Activated naive CD4-positive, alpha-beta T cell treated with anti-CD3 and anti-CD28 coated beads, Interleukin-2, amount 50 U/mL, for 16 hours (primary cell): Measurements from ENCODE around the gene LZTS2.
"Not testable (repeated sequence)": the region's sequence is repeated elsewhere in the genome, so short reads cannot be mapped to it uniquely, and the experiment has no call there.

Experiments used
- DNase-seq: peaks from one replicate; pipeline ENCODE4 v3.0.0-alpha.2; 2020

Gene LZTS2

DNA sequence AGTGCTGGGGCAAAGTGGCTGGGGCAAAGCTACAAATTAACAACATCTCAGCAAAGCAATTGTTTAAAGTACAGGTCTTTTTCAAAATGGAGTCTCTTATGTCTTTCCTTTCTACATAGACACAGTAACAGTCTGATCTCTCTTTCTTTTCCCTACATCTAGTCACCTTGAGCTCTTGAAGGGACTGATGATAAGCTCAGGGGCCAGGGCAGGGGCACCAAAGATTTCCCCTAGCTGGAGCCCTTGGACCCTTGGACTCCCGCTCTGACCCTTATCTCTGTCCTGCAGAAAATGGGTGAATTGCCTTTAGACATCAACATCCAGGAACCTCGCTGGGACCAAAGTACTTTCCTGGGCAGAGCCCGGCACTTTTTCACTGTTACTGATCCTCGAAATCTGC lies 34.8 kb downstream of the LZTS2 start:
- not testable (repeated sequence) for DNase-seq

DNA sequence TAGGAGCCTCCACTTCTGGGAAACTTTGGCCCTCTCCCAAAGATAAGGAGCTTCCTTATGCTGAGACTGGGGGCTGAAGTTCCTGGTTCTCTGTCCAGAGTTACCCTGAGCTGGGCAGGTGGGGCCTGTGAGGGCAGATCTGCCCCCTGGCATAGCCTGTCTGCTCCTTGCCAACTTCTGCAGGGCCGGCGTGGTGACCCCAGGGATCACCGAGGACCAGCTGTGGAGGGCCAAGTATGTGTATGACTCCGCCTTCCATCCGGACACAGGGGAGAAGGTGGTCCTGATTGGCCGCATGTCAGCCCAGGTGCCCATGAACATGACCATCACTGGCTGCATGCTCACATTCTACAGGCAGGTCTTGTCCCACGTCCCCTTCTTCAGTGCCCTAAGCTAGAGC lies 35.7 kb downstream of the LZTS2 start:
- no peak for DNase-seq

DNA sequence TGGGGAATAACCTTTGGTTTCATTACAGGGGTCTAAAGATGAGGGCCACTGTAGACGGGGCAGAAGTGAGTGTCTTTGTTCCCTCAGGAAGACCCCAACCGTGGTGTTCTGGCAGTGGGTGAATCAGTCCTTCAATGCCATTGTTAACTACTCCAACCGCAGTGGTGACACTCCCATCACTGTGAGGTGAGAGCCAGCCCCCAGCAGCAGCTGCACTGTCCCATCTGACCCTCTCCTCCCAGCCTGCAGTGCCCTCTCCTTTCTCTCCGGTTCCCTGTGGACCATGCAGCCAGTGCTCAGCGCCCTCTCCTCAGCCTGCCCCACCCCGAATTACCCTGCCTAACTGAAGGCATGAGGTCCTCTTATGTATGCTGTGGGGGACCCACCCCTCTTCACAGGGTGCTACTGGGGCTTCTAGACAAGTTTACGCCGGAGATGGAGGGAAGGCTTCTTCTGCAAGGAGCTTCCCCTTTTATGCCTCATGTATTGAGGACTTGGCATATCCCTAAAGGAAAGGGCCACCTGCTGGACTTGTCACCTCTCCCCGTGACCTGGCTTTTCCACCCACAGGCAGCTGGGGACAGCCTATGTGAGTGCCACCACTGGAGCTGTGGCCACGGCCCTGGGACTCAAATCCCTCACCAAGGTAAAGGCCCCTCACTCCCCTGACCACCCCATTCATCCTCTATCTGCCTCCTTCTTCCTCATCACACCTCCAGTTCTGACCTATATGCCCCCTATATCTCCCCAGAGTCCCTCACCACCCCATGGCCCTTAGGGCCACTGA lies 36.5 kb downstream of the LZTS2 start:
- no peak for DNase-seq

DNA sequence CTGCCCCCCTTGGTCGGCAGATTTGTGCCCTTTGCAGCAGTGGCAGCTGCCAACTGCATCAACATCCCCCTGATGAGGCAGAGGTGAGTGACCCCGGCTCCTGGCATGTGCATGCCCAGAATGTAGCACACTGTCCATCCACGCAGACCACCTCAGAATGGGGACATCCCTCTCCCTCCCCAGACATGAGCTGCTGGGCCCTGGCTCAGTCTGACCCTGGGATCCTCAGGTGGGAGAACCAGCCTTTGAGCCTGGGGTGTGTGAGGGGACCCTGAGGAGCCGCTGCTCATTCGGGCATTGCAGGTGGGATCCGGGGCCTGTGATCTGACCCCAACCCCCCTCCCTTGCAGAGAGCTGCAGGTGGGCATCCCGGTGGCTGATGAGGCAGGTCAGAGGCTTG lies 37.1 kb downstream of the LZTS2 start:
- no peak for DNase-seq

DNA sequence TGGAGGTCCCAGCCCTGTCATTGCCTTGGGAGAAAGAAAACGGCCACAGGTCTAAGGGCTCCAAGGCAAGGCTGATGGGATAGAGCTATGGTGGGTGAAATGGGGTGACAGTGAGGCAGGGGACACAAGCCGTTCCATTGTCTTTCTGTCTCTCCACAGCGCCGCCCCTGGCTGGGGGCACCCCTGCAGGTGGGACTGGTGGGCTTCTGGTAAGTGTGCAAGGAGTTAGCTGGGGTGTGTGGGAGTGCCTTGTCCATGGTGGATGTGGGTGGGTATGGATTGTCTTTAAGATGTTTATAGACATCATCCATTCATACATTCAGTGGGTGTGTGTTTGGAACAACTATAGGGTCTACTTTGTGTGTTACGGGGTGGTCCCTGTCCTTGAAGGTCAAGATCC lies 38.9 kb downstream of the LZTS2 start:
- DNase-seq, result no peak

DNA sequence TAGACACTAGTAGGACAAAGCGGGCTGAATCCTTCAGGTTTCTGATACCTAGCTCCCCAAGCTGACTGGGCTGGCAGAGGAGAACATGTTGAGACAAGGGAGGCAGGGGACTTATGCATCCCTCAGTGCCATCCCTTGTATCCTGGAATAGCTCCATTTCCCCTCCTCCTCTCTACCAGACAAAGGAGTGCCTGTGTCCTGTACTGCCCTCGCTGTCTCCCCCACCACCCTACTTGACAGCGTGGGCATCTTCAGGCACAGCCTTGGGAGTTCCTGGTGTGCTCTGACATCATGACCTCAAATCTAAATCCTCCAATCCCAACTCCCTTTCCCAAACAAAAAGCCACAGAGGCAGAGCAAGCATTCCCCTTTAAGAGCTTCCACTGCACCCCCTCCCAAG lies 40.5 kb downstream of the LZTS2 start:
- DNase-seq, result no peak

DNA sequence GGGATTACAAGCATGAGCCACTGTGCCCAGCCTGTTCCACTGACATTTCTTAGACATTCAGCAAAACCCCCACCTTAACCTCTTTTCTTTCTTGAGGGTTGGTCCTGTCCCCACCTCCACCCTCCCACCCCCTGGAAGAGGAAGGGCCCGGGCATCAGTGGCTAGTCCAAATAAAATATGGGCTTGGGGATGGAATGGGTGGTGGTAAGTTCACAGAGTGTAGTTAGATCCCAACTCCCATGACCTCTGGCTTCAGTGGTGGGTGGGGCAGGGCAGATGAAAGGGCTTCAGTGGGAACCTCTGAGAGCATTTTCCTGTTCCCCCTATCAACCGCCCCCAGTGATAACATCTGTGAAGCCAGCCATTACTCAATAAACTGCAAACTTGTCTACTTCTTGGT lies 41.2 kb downstream of the LZTS2 start:
- no peak for DNase-seq

DNA sequence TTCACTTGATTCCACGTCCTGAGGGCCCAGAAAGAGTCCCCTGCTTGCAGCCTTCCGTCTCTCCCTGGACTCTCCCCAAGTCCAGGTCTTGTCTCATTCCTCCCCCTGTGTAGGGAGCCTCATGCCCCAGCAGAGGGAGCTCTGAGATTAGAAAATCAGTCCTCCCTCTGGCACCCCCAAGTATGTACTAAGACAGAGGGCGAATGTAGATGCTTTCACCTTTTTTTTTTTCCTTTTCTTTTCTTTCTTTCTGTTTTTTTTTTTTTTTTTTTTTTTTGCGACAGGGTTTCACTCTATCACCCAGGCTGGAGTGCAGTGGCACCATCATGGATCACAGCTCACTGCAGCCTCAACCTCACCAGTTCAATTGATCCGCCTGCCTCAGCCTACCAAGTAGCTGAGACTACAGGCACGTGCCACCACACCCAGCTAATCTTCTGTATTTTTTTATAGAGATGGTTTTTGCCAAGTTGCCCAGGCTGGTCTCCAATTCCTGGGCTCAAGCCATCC lies 41.7 kb downstream of the LZTS2 start:
- peak; percentile 75 for DNase-seq

DNA sequence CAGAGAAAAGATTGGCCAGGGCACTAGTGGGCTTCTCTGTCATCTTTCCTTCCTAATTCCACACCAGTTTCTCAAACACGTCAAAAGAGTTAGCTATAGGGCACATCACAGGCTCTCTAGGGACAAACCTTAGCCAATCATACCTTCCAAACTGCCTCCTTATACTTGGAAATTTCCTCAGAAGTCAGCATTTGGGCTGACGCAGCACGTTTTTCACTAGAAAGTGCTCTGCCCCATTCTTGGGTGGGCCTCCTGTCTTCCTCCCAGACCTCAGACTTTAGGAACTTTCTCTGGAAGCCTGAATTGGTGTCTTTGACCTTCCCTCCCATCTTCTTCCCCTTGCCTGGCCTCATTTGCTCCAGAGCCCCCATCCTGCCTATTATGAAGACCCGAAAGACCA lies 42.5 kb downstream of the LZTS2 start:
- no peak for DNase-seq

DNA sequence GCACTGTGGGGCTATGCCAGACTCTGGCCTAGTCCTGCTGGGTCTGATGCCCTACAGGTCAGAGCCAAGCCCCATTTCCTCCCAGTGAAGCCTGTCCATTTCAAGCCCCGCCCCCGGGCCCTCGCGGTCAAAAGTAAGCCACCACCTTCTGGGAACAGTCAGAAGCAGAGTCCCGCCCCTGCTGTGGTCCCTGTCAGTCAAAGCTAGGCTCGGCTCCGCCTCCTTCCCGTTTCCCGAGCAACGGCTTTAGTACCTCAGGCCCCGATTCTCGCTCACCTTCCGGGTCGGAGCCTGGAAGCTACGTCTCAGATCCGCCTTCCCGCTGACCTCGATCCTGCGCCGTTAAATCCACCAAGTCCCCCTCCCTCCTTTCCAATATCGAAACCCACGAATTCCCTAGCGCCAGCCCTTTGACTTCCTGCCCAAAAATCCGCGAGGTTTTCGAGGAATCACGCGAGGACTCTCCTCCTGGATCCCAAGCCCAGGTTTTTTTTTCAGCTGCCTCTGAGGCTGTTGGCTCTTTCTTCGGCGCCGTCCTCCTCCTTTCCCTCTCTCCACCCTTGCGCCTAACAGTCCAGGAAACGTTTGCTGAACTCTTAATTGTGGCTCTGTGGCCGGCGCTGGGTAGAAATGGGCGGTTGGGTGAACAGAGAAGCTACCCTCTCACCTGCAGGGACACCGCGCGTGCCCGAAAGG lies 43.2 kb downstream of the LZTS2 start:
- peak; percentile 85 for DNase-seq

DNA sequence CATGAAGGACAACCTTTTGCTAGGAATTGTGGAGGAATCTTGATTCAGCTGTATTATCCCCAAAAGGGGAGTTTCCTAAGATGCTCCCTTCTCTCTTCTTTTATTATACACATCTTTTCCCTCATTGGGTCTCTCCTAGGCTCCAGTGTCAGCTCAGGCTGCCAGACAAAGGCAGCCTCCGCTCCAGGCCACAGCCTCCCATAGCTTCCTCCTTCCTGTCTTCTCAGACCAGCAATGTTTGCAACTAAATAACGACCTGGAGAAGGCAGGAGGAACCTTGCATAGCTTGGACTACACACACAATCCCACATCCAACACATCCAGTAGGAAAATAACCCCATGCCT lies 43.7 kb downstream of the LZTS2 start:
- DNase-seq, result no peak

DNA sequence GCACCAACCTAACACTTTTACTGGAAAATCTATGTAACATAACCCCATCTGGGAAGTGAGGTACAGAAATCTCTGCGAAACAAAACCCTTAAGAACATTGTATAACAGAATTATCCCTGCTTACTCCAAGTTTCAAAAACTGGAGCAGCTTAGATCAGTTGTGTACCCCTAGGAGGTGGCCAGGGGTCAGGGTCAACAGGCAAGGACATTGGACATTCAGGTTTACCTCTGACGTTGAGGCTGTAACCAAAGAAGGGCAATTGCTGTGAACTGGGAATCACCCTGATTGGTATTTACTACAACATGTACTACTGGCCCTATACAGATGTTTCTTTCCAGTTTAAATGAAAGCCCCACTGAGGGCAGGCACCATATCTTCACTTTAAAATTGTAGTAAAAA lies 44.5 kb downstream of the LZTS2 start:
- DNase-seq, result no peak

DNA sequence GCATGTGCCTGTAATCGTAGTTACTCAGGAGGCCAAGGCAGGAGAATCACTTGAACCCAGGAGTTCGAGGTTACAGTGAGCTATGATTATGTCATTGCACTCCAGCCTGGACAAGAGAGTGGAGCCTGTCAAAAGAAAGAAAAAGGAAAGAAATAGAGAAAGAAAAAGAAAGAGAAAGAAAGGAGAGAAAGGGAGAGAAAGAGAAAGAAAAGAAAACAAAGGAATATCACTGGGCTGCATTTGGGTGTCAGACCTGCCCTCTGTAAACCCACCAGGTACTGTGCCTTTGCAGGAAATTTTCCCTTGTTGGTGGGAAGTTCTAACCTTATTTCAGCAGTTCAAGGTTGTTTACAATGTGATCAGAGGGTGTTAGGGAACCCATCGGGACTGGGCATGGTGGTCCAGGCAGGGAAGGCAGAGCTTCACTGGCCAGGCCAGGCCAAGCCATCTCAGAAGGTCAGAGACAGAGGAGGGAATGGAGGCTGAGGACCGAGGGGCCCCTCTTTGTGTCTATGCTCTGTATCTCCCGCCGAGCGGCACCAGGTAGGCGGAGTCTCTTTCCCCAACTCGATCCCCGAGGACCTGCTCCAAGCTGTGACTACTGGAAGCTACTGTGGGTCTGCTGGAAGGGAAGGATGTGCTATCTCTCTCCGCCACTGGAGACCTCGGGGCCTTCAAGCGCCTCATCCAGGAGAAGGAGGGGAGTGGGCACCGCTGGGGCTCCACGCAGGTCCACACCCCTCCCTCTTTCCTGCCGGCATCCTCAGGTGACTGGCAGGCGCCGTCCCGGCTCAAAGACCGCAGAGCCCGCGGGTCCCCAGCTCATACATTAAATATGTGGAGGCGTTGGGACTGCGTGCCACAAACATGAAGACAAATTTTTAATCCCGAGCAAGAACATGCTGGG lies 47.0 kb downstream of the LZTS2 start:
- no peak for DNase-seq

DNA sequence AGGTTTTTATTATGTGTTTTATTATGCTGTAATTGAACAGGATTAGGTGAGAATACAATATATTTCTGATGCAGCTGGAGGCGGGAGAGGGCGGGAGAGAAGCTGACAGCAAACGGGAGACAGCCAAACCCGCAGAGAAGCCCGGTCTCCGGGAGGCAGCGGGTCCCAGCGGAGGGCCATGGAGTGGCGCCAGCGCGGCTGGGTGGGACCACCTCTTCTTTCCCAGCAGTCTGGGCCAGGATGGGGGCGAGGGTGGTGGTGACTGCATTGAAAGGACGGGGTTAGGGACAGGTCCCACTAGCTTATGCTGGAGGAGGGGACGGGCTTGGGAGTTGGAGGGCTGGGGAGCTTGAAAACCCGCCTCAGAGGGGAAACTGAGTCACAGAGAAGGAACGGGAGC lies 47.7 kb downstream of the LZTS2 start:
- no peak for DNase-seq

DNA sequence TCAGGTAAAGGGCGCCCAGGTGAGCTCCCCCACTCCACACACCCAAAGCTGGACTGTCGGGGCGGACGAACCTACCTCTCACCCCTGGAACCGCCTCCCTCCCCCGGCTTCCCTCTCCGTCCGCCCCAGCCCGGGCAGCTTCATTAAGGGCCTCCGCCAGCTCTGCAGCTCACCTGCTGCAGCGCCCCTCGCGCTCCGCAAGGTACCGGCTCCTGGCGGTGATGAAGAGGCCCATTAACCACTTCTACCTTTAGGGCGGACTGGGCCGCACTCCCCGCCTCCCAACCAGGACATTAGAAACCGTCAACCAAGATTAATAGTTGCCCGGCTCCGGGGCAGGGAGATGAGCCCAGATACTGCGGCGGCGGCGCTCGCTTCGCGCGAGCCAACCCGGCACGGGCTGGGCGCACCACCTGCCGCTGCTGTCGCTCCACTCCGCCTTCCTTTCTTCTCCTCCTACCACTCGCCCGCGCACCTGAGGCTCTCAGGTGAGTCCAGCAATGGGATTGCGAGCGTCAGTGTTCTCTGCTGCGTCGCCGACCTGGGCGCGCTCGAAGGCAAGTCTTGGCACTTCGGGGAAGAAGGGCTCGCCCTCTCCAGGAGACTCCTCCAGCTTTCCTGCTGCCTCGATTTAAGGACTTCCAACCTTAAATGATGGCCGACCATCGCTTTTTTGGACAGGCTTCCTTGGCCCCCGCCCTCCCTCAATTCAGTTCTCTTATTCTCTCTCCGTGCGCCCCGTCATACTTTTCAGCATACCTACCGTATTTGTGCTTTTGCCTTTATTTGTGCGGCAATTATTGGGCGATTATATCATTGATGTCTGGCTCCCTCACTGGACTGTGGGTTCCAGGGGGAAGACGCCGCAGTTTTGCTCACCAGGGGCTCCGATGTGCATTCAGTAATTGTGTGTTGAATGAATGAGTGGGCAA lies 48.6 kb downstream of the LZTS2 start:
- DNase-seq, result no peak

DNA sequence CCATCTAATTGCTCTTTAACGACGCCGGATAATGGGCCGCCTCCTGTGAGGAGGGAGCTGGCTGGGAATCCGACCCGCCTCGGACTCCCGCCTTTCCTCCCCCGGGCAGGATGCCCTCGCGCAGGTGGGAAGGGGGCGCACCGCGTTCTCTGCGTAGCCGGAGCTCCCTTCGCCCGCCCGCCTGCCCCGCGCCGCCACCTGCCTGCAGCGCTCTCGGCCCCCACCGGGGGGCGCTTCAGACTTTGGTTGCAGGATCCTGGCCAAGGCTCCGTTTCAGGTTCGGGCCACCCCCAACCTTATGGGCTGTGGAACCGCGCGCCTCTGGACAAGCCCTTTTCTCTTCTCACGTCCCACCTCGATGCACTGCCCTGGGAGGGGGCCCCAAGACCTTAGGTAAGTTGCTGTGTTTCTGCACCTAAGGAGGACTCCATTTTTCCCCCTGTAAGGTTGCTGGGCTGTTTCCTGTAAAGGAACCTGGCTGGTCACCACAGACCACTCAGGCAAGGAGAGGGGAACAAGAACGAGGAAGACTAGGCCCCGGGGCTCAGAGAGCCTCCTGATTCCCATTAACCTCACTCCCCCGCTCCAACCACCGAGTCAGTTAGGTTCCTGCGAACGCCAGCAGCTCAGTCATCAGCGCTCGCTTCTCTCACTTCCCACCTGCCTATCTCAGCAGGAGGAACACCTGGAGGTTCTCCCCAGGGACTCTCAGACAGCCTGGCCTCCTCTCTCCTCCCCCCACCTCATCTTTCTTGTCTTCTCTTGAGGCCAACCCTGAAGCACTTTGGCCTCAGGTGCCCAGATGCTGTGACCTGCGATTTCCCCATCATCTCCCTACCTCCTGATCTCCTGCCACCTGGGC lies 50.8 kb downstream of the LZTS2 start:
- peak; percentile 78 for DNase-seq

DNA sequence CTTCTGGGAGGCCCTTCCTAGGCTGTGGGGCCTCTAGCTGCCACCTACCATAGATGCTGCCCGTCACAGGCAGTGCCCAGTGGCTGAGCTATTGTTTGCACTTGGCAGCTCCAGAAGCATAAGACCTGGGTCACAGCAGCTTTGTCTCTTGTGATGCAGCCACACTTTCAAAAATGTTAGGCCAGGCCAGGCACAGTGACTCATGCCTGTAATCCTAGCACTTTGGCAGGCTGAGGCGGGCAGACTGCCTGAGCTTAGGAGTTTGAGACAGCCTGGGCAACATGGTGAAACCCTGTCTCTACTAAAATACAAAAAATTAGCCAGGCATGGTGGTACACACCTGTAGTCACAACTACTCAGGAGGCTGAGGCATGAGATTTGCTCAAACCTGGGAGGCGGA lies 52.7 kb downstream of the LZTS2 start:
- DNase-seq, result no peak

DNA sequence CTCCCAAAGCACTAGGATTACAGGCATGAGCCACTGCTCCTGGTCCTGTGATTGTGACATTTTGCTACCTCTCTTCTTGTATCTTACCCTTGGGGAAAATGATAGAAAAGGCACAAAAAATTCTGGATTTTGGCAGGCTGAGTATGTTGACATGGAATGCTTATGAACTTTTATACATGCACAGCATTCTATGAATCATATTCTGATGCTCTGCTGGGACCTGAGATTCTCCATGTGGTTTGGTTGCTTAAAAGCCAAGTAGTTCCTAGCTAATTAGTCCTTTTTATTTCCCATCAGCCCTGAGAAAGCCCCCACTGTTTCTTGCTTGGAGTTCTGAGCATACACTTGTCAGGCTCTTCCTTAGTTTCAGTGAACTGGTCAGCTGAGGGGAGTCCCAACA lies 53.9 kb downstream of the LZTS2 start:
- no peak for DNase-seq

DNA sequence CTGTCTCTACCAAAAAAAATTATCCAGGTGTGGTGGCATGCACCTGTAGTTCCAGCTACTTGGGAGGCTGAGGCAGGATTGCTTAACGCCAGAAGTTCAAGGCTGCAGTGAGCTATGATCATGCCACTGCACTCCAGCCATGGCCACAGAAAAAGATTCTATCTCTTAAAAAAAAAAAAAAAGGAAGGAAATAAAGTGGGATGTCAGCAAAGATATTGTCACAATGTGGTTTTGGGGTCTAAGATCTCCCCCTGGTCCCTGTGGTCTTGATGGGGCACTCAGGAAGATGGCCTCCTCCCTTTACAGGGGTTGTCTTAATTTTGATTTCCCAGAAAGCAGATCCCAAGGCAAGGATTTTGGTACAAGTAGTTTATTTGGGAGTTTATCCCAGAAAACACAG lies 54.7 kb downstream of the LZTS2 start:
- no peak for DNase-seq

DNA sequence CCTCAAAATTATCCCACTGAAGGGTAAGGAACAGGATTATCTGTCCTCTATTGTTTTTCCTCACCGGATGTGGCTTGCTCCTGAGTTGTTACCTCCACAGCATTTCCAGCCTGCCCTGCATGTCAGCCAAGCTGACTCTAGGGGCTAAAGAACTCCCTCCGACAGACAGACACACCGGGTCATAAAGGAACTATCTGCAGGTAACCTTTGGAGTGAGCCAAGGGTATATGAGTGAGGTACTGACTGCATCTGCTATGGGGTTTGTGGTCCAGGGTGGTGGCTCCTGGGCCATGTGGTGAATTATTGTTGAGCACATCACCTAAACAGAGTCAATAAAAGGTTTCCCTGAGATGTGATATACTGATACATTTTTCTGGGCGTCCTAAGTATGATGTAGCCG lies 55.3 kb downstream of the LZTS2 start:
- DNase-seq, result no peak

DNA sequence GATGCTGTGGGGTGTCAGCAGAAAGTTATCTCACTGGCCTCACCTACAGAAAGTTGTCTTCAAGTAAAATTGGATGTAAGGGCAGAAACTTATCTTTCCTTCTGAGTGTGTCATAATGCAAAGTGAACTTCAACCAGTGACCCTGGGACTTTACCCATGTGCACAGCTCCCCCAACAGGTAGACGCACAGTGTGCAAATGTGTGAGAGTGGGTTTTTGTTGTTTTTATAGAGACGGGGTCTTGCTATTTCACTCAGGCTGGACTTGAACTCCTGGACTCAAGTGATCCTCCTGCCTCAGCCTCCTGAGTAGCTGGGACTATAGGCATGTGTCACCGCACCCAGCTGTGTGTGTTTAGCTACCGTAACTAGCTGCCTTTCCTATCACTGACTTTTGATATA lies 55.8 kb downstream of the LZTS2 start:
- DNase-seq, result no peak
